HG02642 (cell line): Measurements from ENCODE around the gene FANCC.

Source experiments
- ATAC-seq: cut with Tn5 transposase; IDR thresholded peaks from one replicate; pipeline ENCODE4 v1.9.1; 2021; ENCODE audit warnings: mild to moderate bottlenecking; ENCODE audit not compliant: unreplicated experiment, poor library complexity

Gene FANCC

GRCh38 chr9:95107001-95107749 lies 210.3 kb downstream of the FANCC start:
- no peak for ATAC-seq

- no peak for ATAC-seq
Measured at GRCh38 chr9:95105519-95106287, 211.8 kb downstream of the FANCC start.

- no peak for ATAC-seq
Measured at GRCh38 chr9:95104980-95105379, 212.5 kb downstream of the FANCC start.

- ATAC-seq: no peak
Measured at GRCh38 chr9:95104581-95104960, 212.9 kb downstream of the FANCC start.

GRCh38 chr9:95103871-95104580 lies 213.5 kb downstream of the FANCC start:
- ATAC-seq: no peak

GRCh38 chr9:95103281-95103771 lies 214.2 kb downstream of the FANCC start:
- no peak for ATAC-seq

GRCh38 chr9:95102572-95102971 lies 214.9 kb downstream of the FANCC start:
- ATAC-seq: no peak

GRCh38 chr9:95102001-95102433 lies 215.5 kb downstream of the FANCC start:
- no peak for ATAC-seq

- no peak for ATAC-seq
Measured at GRCh38 chr9:95101326-95101725, 216.2 kb downstream of the FANCC start.

- no peak for ATAC-seq
Measured at GRCh38 chr9:95100071-95100627, 217.4 kb downstream of the FANCC start.

GRCh38 chr9:95099321-95100070 lies 218.0 kb downstream of the FANCC start:
- no peak for ATAC-seq

- no peak for ATAC-seq
Measured at GRCh38 chr9:95098391-95098921, 219.1 kb downstream of the FANCC start.

- no peak for ATAC-seq
Measured at GRCh38 chr9:95097279-95097678, 220.2 kb downstream of the FANCC start.

GRCh38 chr9:95096807-95097206 lies 220.7 kb downstream of the FANCC start:
- ATAC-seq: no peak

GRCh38 chr9:95096381-95096780 lies 221.1 kb downstream of the FANCC start:
- no peak for ATAC-seq

- ATAC-seq: no peak
Measured at GRCh38 chr9:95095641-95096355, 221.7 kb downstream of the FANCC start.

- no peak for ATAC-seq
Measured at GRCh38 chr9:95094002-95094401, 223.5 kb downstream of the FANCC start.

GRCh38 chr9:95093586-95093985 lies 223.9 kb downstream of the FANCC start:
- ATAC-seq: no peak
